Smooth muscle cell (in vitro differentiated cells): ENCODE results near the gene LBHD2. TPM values are rescaled to one million over a fixed set of nuclear protein-coding genes. Genes with fewer than 3 reads are reported as not detected.
"Not testable (repeated sequence)": the region's sequence is repeated elsewhere in the genome, so short reads cannot be mapped to it uniquely, and the experiment has no call there.

Source experiments
- DNase-seq: peaks from one replicate; lab custom pipeline; 2025; ENCODE audit not compliant: unreplicated experiment; lab: John Stamatoyannopoulos, UW
- H2AFZ ChIP-seq: fragments of 200-600 bp; sonication (generic); 2 replicates; pipeline ENCODE4 v1.6.0; 2016; ENCODE audit warnings: antibody characterized with exemption, low read depth, mild to moderate bottlenecking
- H3F3A ChIP-seq: fragments of 200-600 bp; sonication (generic); 2 replicates; pipeline ENCODE4 v1.6.0; 2017; ENCODE audit warnings: antibody characterized with exemption, low read depth
- H3K27ac ChIP-seq: fragments of 200-600 bp; sonication (generic); 2 replicates; pipeline ENCODE4 v1.5.1; 2016; ENCODE audit warnings: low read depth, mild to moderate bottlenecking
- H3K27me3 ChIP-seq: fragments of 200-600 bp; sonication (generic); 2 replicates; pipeline ENCODE4 v1.6.1; 2016; ENCODE audit warnings: low read depth, mild to moderate bottlenecking
- H3K36me3 ChIP-seq: fragments of 200-600 bp; sonication (generic); 2 replicates; pipeline ENCODE4 v1.5.1; 2016; ENCODE audit warnings: low read depth
- H3K4me1 ChIP-seq: fragments of 200-600 bp; sonication (generic); 2 replicates; pipeline ENCODE4 v1.5.1; 2016; ENCODE audit warnings: low read depth
- H3K4me2 ChIP-seq: fragments of 200-600 bp; sonication (generic); 2 replicates; pipeline ENCODE4 v1.6.0; 2016; ENCODE audit warnings: mild to moderate bottlenecking
- H3K4me3 ChIP-seq: fragments of 200-600 bp; sonication (generic); 2 replicates; pipeline ENCODE4 v1.5.1; 2016; ENCODE audit warnings: mild to moderate bottlenecking
- H3K79me2 ChIP-seq: fragments of 200-600 bp; sonication (generic); 2 replicates; pipeline ENCODE4 v1.6.0; 2016; ENCODE audit warnings: low read depth, mild to moderate bottlenecking
- H3K9ac ChIP-seq: fragments of 200-600 bp; sonication (generic); 2 replicates; pipeline ENCODE4 v1.6.0; 2016; ENCODE audit warnings: low read depth
- H3K9me3 ChIP-seq: fragments of 200-600 bp; sonication (generic); replicated peaks from 2 replicates; pipeline ENCODE4 v1.5.1; 2016; ENCODE audit warnings: low read depth
- H4K20me1 ChIP-seq: fragments of 200-600 bp; sonication (generic); 2 replicates; pipeline ENCODE4 v1.6.0; 2016; ENCODE audit warnings: low read depth
- CTCF ChIP-seq: fragments of 200-600 bp; sonication (generic); IDR thresholded peaks from 2 replicates; pipeline ENCODE4 v1.5.1; 2017; ENCODE audit warnings: borderline replicate concordance, mild to moderate bottlenecking, antibody characterized with exemption; ENCODE audit not compliant: insufficient read depth, poor library complexity, severe bottlenecking
- WGBS: methylation state at CpG from one replicate; pipeline ENCODE4 v1.1.7; 2016; ENCODE audit warnings: low lambda C conversion rate; 5-methylcytosine and 5-hydroxymethylcytosine counted together
- polyA plus RNA-seq: library from polyadenylated mRNA; unstranded; fragments of >200 nt; fragmentation: Nextera tagmentation; extraction: Ambion mirVana; gene quantifications from 2 replicates; pipeline ENCODE4 v1.2.1, GENCODE V29; 2016
- total RNA-seq: library from RNA; depleted of rRNA; stranded (reverse); fragments of >200 nt; gene quantifications from 2 replicates; pipeline ENCODE4 v1.2.3, GENCODE V29; 2014

Gene LBHD2
- total and polyA plus RNA-seq, 2 experiments from 2014 or later = not detected

DNA sequence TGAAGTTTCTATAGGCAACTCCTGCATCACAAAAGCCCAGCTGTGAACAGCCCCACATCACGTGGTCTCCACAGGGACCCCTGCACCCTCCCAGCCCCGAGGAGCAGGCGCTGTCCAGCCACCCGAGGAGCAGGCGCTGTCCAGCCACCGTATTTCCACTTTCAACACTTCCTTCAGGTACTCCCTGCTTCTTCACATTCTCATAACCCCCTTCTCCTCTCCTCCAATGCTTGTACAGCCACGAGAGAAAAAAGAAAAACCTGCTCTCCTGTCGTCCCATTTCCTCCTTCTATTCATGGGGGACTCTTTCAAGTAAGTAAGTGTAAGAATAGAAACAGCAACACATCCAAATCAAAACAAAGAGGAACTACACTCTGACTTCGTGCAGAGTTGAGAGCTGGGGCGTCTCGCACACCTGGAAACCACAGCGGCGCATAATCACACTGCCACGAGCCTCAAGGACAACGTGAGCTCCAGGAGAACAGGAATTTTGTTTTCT, 38.6 kb upstream of the LBHD2 start:
- WGBS = 91% methylated on average over 15 of the region's 15 CpGs
- Histone ChIP-seq H3K4me3 (no peak overlapping the region), H2AFZ (no peak overlapping the region), H4K20me1 (peaks cover 99% of the 10 kb centered on the region), H3K9me3 (no peaks in the 10 kb centered on the region), H3F3A (no peaks in the 10 kb centered on the region), H3K27me3 (no peaks in the 10 kb centered on the region), H3K4me1 (no peaks in the 10 kb centered on the region), H3K36me3 (no peaks in the 10 kb centered on the region), H3K79me2 (peaks cover 100% of the 10 kb centered on the region), H3K4me2 (no peak overlapping the region), H3K9ac (no peak overlapping the region), H3K27ac (no peak overlapping the region)
- no peak for TF ChIP-seq CTCF
- no peak for DNase-seq

GRCh38 chr14:103047453-103047852, 36.6 kb upstream of the LBHD2 start:
- not testable (repeated sequence) for H3F3A ChIP-seq, H3K36me3 ChIP-seq, H3K4me2 ChIP-seq, H2AFZ ChIP-seq, H3K27me3 ChIP-seq, DNase-seq, H3K9ac ChIP-seq, H3K4me1 ChIP-seq, H3K27ac ChIP-seq, H3K9me3 ChIP-seq, H3K4me3 ChIP-seq
- peaks cover 100% of the 10 kb centered on the region for H3K79me2 ChIP-seq
- 91% methylated on average over 8 of the region's 8 CpGs for WGBS
- H4K20me1 ChIP-seq = peaks cover 100% of the 10 kb centered on the region

DNA sequence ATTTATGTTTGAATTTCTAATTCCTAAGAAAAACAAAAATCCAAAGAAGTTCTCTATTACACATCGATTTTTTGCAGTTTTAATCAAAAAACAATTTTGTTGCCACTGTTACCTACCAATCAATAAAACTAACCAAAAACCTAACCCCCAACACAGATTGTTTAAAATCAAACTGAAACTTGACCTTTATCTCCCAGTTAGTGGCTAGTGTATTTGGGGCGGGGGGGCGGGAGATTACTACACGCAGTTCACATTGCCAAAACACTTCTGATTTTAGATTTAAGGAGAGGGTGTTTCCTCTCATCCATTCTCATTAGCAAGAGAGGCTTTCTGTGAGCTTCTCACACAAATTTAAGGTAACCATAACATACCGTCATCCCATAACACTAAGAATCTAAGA, 33.1 kb upstream of the LBHD2 start:
- H4K20me1 ChIP-seq = peaks cover 100% of the 10 kb centered on the region
- no peak for TF ChIP-seq CTCF
- no peaks in the 10 kb centered on the region for H3K36me3 ChIP-seq

GRCh38 chr14:103052407-103052806, 31.6 kb upstream of the LBHD2 start:
- no peak for TF ChIP-seq CTCF
- Histone ChIP-seq H3K9ac (no peak overlapping the region), H2AFZ (no peak overlapping the region), H4K20me1 (peaks cover 91% of the 10 kb centered on the region), H3F3A (peaks cover 3% of the 10 kb centered on the region), H3K36me3 (no peaks in the 10 kb centered on the region), H3K27ac (no peak overlapping the region), H3K9me3 (no peaks in the 10 kb centered on the region), H3K79me2 (peaks cover 96% of the 10 kb centered on the region), H3K4me3 (no peak overlapping the region), H3K27me3 (no peaks in the 10 kb centered on the region), H3K4me2 (no peak overlapping the region), H3K4me1 (peaks cover 7% of the 10 kb centered on the region)
- 87% methylated on average over 10 of the region's 10 CpGs for WGBS
- no peak for DNase-seq

More for the DNA sequence above, 33.1 kb upstream of the LBHD2 start:
- H3K9me3 ChIP-seq = no peaks in the 10 kb centered on the region
- H3F3A ChIP-seq = peaks cover 3% of the 10 kb centered on the region
- peaks cover 100% of the 10 kb centered on the region for H3K79me2 ChIP-seq
- no peaks in the 10 kb centered on the region for H3K27me3 ChIP-seq
- H3K27ac ChIP-seq = no peak overlapping the region
- no peak overlapping the region for H2AFZ ChIP-seq
- 90% methylated on average over 5 of the region's 5 CpGs for WGBS
- H3K9ac ChIP-seq = no peak overlapping the region
- peaks cover 7% of the 10 kb centered on the region for H3K4me1 ChIP-seq
- no peak overlapping the region for H3K4me2 ChIP-seq
- no peak for DNase-seq
- no peak overlapping the region for H3K4me3 ChIP-seq
